GM19238 (cell line): ENCODE measurements around the gene TMEM161A.
"Not testable (repeated sequence)": the region's sequence is repeated elsewhere in the genome, so short reads cannot be mapped to it uniquely, and the experiment has no call there.

Source experiments
- DNase-seq: peaks from one replicate; pipeline ENCODE4 v3.0.0; 2011; ENCODE audit warnings: low spot score; ENCODE audit not compliant: insufficient read length

Gene TMEM161A

DNA sequence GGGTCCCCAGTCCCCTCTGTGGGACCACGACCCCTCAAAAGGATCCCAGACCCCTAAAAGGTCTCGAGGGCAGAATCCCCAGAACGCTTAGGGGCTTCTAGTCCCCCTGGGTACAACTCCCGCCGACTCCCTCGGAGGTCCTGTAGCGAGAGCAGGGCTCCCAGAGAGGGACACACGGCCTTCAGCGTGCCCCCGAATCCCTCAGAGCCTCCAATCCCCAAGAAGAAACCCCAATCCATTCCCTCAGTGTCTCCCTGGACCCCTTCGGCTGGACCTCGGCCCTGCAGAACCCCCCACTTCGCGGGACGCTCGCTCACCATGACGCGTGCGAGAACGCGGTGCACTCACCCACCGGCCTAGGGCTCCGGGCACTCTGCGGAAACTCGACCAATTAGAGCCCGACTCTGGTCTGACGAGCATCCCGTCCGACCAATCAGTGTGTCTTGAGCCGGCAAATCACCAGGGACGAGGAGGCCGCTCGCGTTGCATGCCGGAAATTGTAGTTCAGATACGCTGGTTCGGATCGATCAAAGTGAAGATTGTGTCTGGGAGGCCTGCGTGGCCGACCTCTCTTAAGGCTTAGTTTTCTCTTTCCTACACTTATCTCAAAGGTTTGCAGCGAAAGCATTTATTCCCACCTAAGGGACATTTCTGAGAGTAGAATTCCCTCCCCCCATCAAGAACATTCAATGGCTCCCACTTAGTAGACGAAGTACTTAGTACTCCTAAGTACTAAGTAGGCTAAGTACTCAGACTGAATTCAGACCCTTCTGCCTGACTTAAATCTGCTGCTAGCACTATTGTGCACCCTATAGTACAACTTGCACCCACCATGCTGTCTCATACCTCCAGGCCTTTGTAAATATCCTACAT lies at the start of gene TMEM161A:
Gene TMEM161A, minus strand, starts transcription at position 370 of the 873 bp plus-strand sequence. Its CDS starts 50 bp downstream, at position 320.
- peak; percentile 100 for DNase-seq

GRCh38 chr19:19186742-19187141 lies 48.5 kb upstream of the TMEM161A start:
- DNase-seq, result no peak

GRCh38 chr19:19185853-19186740 lies 47.8 kb upstream of the TMEM161A start:
- no peak for DNase-seq

DNA sequence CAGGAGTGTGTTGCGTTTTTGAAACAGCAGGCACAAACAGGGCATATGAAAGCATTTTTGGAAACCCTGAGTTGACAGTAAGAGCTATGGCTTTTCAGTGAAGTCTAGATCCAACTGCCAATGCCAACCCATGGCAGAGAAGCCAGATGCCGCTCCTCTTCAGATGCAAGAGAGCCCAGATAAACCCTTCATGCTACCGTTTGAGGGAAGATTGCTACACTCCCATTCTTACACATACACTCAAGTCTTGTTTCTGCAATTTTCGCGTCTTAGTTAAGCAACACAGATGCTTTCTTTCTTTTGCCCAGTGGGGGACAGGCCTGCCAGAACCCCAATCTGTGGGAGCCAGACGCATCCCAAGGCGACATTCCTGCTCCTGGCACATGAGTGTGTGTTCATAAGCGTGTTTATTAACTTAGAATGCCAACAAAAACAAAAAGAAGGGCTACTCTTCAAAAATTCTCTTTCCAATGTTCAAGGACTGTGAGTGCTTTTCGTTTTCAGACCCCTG lies 43.3 kb upstream of the TMEM161A start:
- DNase-seq, result no peak

DNA sequence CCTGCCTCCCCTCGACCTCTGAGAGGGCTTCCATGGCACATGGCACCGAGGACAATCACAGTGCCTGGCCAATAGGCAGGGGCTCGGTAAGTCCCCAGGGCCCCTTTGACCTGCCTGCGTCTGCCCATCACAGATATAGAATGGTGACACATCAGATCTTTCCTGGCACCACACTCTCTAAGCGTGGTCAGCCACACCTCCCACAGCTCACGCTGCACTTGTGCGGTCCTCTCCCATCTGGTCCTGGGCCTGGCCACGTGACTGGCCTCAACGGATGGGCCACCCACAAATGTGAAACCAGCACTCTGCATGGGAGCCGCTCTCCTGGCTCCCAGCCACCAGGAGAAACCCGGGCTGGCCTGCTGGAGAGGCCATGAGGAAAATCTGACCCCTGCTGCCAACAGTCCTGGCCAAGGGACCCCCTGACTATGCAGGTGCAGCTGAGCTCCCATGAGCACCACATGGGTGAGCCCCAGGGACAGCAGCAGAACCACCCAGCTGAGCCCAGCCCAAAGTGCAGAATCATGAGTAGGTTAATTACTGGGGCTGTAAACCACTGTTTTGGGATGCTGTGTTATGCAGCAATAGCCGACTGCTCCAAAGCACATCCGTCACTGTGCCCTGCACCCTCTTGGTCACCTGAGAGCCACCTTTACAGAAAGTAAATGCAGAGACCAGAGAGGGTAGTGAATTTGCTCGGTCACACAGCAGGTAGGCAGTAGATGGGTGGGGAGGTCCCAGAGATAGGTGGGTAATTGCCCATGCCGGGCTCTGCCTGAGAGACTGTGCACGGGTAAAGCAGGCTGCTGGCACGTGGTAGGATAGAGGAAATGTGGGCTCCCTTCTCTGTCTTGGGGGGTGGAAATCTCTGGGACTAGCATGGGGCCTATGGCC lies 41.5 kb upstream of the TMEM161A start:
- DNase-seq, result no peak

- DNase-seq, result no peak
Observed at GRCh38 chr19:19176950-19177349, 38.7 kb upstream of the TMEM161A start.

DNA sequence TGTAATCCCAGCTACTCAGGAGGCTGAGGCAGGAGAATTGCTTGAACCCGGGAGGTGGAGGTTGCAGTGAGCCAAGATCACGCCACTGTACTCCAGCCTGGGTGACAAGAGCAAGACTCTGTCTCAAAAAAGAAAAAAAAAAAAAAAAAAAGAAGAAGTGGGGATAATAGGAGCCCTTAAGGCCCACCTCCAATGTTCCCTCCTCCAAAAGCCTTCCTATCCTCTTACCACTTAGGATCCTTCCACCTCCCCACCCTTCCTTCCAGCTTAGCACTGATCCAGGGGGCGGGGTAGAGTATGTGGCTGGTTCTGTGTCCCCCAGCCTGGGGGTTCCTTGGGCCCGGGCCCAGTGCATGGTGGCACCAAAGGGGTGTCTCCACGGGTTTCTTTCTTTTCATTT lies 35.0 kb upstream of the TMEM161A start:
- DNase-seq, result not testable (repeated sequence)

- no peak for DNase-seq
Observed at GRCh38 chr19:19171821-19172532, 33.7 kb upstream of the TMEM161A start.

DNA sequence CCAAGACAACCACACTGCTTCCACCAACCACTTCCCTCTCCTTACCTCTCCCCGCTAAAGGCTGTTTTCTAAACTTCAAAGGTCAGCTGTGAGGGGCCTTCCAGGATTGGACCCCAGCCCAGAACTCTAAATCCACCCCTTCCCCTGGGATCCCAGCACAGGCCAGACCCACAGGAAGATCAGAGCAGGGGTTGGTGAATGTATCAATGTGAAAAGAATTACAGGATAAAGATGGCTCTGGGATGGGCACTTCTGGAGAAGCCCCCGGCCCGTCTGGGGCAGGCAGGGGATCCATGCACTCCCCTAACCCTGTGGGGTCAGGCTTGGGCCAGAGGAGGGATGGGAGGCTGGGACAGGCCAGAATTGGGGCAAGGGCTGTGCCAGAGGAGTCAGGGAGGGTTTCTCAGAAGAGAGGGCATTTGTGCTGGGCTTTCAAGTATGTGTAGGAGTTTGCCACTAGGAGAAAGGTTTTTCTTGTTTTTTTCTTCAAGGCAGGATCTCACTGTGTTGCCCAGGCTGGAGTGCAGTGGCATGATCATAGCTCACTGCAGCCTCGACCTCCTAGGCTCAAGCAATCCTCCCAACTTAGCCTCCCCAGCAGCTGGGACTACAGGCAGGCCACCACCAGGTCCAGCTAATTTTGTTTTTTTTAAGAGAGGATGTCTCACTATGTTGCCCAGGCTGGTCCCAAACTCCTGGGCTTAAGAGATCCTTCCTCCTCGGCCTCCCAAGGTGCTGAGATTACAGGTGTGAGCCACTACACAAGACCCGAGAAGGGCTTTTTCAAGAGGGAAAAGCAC lies 32.8 kb upstream of the TMEM161A start:
- no peak for DNase-seq

DNA sequence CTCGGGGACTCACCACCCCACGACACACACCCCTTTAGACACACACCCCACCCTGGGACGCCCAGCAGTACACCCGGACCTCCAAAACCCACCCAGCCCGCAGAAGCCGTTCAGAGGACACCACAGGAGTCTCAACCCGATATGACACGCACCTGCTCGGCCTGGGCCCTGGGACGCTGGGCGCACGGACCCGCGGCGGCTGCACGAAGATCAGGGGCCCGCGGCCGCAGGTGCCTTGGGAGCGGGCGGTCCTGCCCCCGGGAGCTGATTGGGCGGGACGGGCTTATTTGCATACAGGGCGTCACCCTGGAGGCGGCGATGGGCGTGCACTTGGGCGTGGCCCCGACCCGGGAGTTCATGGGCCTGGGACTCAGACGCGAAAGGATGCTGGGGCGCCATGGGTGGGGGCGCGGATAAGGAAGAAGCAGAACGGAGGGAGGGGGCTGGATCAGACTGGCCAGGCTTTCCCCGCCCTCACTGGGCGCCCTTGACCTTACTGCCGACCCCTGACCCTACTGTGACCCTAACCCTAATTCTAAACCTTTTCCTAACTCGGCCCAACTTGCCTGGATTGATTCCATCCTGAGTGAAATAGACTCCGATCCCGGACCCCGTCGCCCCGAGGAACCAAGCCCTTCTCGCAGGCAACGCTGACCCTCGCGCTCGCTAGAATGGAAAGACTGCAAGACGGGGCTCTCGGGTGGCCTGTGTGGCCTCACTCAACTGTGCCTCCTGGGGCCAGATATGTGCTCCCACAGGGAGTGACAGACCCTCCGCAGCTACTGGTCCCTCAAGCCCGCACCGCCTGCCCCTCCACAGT lies 32.0 kb upstream of the TMEM161A start, which contains the start of gene MEF2B:
Gene MEF2B, minus strand, starts transcription at position 211 of the 820 bp plus-strand sequence. CDS start 19,528 bp downstream, outside the sequence.
- DNase-seq, result peak; percentile 93

GRCh38 chr19:19169236-19170052 lies 31.2 kb upstream of the TMEM161A start:
- no peak for DNase-seq

DNA sequence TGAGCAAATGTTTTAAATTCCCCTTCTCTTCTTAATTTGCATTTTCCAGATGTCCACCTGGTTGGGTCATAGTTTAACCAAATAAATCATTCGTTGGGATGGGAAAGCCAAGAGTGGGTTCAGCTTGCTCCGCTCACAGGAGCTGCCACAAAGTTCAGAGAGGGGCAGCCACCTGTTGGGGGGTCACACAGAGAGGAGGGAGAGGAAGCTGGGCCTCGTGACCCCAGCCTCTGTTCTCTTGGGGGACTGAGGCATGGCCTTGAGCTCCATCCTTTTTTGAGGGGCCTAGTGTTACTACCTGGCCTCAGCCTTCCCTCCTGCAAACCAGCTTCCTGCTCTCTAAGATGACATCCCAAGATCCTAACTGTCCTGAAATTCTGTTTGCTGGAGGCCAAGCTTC lies 29.3 kb upstream of the TMEM161A start:
- DNase-seq, result no peak

GRCh38 chr19:19165396-19165795 lies 27.1 kb upstream of the TMEM161A start:
- DNase-seq, result no peak

GRCh38 chr19:19162495-19162894 lies 24.2 kb upstream of the TMEM161A start:
- DNase-seq, result no peak

GRCh38 chr19:19160461-19161035 lies 22.3 kb upstream of the TMEM161A start:
- DNase-seq, result peak; percentile 67

- no peak for DNase-seq
Observed at GRCh38 chr19:19159534-19159933, 21.3 kb upstream of the TMEM161A start.

GRCh38 chr19:19157808-19158207 lies 19.5 kb upstream of the TMEM161A start:
- no peak for DNase-seq
